ENCODE data around the gene ABHD15.

GRCh38 chr17:29582254-29582765, 15.5 kb upstream of the ABHD15 start:
- TF ChIP-seq CTCF (IDR thresholded peaks at IDR 0.05 in 2 of 3, conservative IDR thresholded peaks at IDR 0.05 in 1 of 3; ENCODE audit: borderline replicate concordance in 1 of 3, insufficient read depth in 1 of 3, low read depth in 2 of 3, low read length in 2 of 3) (no peak), MAX (IDR thresholded peaks at IDR 0.05) (no peak), SP1 (IDR thresholded peaks at IDR 0.05; ENCODE audit: low read depth) (no peak), SIN3A (IDR thresholded peaks at IDR 0.05; ENCODE audit: low read depth) (no peak), POLR2A (IDR thresholded peaks at IDR 0.05; ENCODE audit: borderline replicate concordance, extremely low read depth, insufficient read depth, insufficient read length) (no peak), EZH2 (IDR thresholded peaks at IDR 0.05) (no peak), YY1 (IDR thresholded peaks at IDR 0.05; ENCODE audit: extremely low read depth, insufficient replicate concordance, low read depth, low read length) (no peak)

Data from HCT116 (cell line).